Activated T-cell treated with anti-CD3 and anti-CD28 coated beads, Interleukin-2, amount 50 U/mL, for 1 hour (primary cell): ENCODE results near the gene C7.
"Not testable (repeated sequence)": the region's sequence is repeated elsewhere in the genome, so short reads cannot be mapped to it uniquely, and the experiment has no call there.

Source experiments
- DNase-seq: peaks from one replicate; pipeline ENCODE4 v3.0.0-alpha.2; 2020

C7 gene

GRCh38 chr5:40991981-40992559, 82.8 kb downstream of the C7 start:
- no peak for DNase-seq

GRCh38 chr5:40995801-40996586, 86.7 kb downstream of the C7 start:
- no peak for DNase-seq

- no peak for DNase-seq
Measured at GRCh38 chr5:40999142-40999541, 89.8 kb downstream of the C7 start.

- DNase-seq: no peak
Measured at GRCh38 chr5:40999966-41000365, 90.7 kb downstream of the C7 start.

GRCh38 chr5:41003670-41004376, 94.5 kb downstream of the C7 start:
- no peak for DNase-seq

GRCh38 chr5:41004931-41005330, 95.6 kb downstream of the C7 start:
- DNase-seq: no peak

GRCh38 chr5:41009232-41009631, 99.9 kb downstream of the C7 start:
- DNase-seq: no peak

GRCh38 chr5:41010572-41010971, 101.3 kb downstream of the C7 start:
- no peak for DNase-seq

- DNase-seq: no peak
Measured at GRCh38 chr5:41012318-41012717, 103.0 kb downstream of the C7 start.

- not testable (repeated sequence) for DNase-seq
Measured at GRCh38 chr5:41022600-41022999, 113.3 kb downstream of the C7 start.
